Right lobe of liver (tissue), 6 donors: Measurements from ENCODE around the gene SLC34A3. TPM values are rescaled to one million over a fixed set of nuclear protein-coding genes. Genes with fewer than 3 reads are reported as not detected.

Source experiments
- ATAC-seq, 4 donors: fragments of 200-7000 bp; cut with Tn5 transposase; one replicate each; pipeline ENCODE4 v1.9.1; 2020; ENCODE audit warnings: mild to moderate bottlenecking in 4 of 4, moderate library complexity in 4 of 4
- DNase-seq, 3 donors: peaks; one replicate each; pipeline ENCODE4 v3.0.0-alpha.2; 2020
- H3K27ac ChIP-seq, 3 donors: fragments of 200-600 bp; one replicate each; pipeline ENCODE4 v1.8.0; 2022
- H3K27me3 ChIP-seq, 2 donors: fragments of 200-600 bp; one replicate each; pipeline ENCODE4 v1.8.0; 2022
- H3K36me3 ChIP-seq, 4 donors: fragments of 200-600 bp; sonication (generic) in 1 of 4; one replicate each; pipeline versions ENCODE4 v1.5.1 to v1.8.0; 2017 to 2022; ENCODE audit warnings: control low read depth in 1 of 4
- H3K4me1 ChIP-seq, 4 donors: fragments of 200-600 bp; sonication (generic) in 1 of 4; one replicate each; pipeline versions ENCODE4 v1.5.1 to v1.8.0; 2017 to 2022; ENCODE audit warnings: control low read depth in 1 of 4
- H3K4me3 ChIP-seq, 3 donors: fragments of 200-600 bp; one replicate each; pipeline ENCODE4 v1.8.0; 2022
- H3K9me3 ChIP-seq, 4 donors: fragments of 200-600 bp; sonication (generic) in 1 of 4; one replicate each; pipeline versions ENCODE4 v1.5.1 to v1.8.0; 2017 to 2022; ENCODE audit warnings: control low read depth in 1 of 4
- POLR2A ChIP-seq: fragments of 450-650 bp; IDR thresholded peaks from one replicate; pipeline ENCODE4 v1.6.1; 2017; ENCODE audit warnings: antibody characterized with exemption, mild to moderate bottlenecking
- WGBS: methylation state at CpG from one replicate; pipeline ENCODE4 v1.1.6; 2018; ENCODE audit warnings: low coverage, low lambda C conversion rate; ENCODE audit not compliant: insufficient coverage; ENCODE audit errors: missing lambda C conversion rate; 5-methylcytosine and 5-hydroxymethylcytosine counted together
- intact Hi-C, 2 donors: fragments of 100-400 bp; cut with DNase I; formaldehyde crosslinking; loops; one replicate each; pipeline versions ENCODE4 v1.11.2 to v1.14.1; 2022
- total RNA-seq, 6 experiments: library from RNA; depleted of rRNA in 2 of 6; stranded (reverse); fragments of >200 nt in 2 of 6; fragmentation: NEBNext Ultra II Directional in 3 of 6; extraction: Animal tissue kit (Norgen Biotek cat#: 25700) in 3 of 6; gene quantifications; one replicate each; pipeline versions ENCODE4 v1.1.0 to v1.2.4, GENCODE V29; 2016 to 2023
- TF ChIP-seq, protein P1 (sequence below), 4 donors: fragments of 200-600 bp in 3 of 4; fragments of 450-650 bp in 1 of 4; IDR thresholded peaks; one replicate each; pipeline versions ENCODE4 v1.5.1 to v1.8.0; 2016 to 2022; ENCODE audit warnings: antibody characterized with exemption in 4 of 4, mild to moderate bottlenecking in 2 of 4
- donor health status: DM: no; HTN: yes; CAD: no.
- donor health status: DM: no; HTN: no; CAD: no.
- donor health status: DM: no; HTN: no; CAD: no.
- donor health status: DM: no; HTN: yes; CAD: no.
- donor health status: DM: no; HTN: yes; CAD: no.

The SLC34A3 gene
- total RNA-seq, 6 experiments from 2014 or later: not detected

DNA sequence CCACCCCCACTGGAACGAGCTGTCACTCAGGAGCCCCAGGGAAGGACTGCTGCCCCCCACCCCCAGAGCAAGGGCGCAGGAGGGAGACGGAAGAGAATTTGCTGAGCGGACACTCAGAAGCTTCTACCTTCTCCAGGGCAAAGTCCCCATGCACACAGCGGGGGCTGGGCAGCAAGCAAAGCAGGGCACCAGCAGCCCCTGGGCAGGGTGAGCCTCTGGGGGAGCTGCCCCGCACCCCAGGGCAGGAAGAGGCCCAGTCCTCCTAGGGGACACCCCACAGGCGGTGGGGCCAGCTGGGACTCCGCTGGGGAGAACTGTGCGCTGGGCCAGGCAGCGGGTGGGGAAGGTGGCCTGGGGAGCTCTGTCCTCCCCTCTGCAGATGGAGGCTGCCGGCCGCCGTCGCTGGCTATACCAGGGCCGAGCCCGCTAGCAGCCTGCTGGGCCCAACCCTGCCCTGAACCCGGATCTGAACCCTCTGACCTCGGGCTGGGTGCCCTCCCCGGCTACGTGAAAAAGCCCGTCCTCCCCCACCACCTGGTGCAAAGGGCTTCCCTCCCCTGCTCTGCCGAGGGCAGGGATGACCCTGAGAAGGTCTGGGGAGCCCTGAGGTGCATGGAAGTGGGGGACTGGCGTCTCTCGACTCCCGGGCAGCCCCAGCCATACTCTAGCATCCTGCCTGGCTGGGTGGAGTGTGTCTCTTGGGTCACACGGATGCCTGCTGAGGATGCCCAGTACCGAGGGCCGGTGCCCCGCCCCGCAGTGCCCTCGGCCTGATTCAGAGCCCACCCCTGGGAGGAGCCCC lies 597 bp upstream of the SLC34A3 start:
- H3K4me1 ChIP-seq: peaks cover 0 to 3% (median 0%) of the 10 kb centered on the region in 4 donors
- H3K36me3 ChIP-seq: no peaks in the 10 kb centered on the region
- H3K27me3 ChIP-seq: no peaks in the 10 kb centered on the region
- H3K4me3 ChIP-seq: no peak overlapping the region
- ATAC-seq (no peak), DNase-seq (no peak)
- 53% methylated on average over 3 of the region's 31 CpGs for WGBS
- H3K27ac ChIP-seq: no peak overlapping the region
- intact Hi-C loops: loop anchor here (5.0 to 10.0 kb wide), 4 partner anchors 45 to 113 kb away; partner anchors contain the start of genes ANAPC2 (in 1 of the 2) and SSNA1 (in 1 of the 2)
- TF ChIP-seq POLR2A: no peak
- TF ChIP-seq, protein P1, sequence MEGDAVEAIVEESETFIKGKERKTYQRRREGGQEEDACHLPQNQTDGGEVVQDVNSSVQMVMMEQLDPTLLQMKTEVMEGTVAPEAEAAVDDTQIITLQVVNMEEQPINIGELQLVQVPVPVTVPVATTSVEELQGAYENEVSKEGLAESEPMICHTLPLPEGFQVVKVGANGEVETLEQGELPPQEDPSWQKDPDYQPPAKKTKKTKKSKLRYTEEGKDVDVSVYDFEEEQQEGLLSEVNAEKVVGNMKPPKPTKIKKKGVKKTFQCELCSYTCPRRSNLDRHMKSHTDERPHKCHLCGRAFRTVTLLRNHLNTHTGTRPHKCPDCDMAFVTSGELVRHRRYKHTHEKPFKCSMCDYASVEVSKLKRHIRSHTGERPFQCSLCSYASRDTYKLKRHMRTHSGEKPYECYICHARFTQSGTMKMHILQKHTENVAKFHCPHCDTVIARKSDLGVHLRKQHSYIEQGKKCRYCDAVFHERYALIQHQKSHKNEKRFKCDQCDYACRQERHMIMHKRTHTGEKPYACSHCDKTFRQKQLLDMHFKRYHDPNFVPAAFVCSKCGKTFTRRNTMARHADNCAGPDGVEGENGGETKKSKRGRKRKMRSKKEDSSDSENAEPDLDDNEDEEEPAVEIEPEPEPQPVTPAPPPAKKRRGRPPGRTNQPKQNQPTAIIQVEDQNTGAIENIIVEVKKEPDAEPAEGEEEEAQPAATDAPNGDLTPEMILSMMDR (IDR thresholded peaks at IDR 0.05): no peak
- H3K9me3 ChIP-seq: no peaks in the 10 kb centered on the region

DNA sequence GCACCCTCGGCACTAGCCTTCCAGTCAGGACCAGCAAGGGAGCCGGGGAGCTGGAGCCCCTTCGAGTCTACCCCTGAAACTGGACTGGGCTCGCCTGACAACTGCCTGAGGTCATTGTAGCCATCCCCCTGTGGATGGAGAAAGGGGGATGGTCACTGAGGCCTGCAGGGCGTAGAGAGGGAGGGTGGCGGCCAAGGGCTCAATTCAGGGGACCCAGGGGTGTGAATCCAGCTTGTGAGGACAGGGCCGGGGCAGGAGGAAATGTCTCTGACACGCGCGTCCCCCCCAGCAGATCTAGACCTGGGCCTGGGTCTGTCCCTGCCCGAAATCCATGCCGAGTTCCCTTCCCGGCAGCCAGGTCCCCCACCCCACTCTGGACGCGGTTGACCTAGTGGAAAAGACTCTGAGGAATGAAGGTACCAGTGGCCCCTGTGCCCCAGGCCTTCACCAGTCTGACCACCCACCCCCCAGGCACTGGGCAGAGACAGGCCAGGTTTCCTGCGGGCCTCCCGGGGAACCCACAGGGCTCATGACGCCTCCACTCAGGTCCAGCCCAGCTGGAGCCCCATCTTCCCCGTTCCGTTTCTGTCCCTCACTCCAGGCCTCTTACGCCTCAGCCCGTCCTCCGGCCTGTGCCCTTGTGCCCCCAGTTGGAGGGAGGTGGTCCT lies 805 bp downstream of the SLC34A3 start:
- ATAC-seq (no peak), DNase-seq (no peak)
- intact Hi-C loops: loop anchor here (5.0 to 10.0 kb wide), 4 partner anchors 47 to 114 kb away; partner anchors contain the start of genes ANAPC2 (in 1 of the 2) and SSNA1 (in 1 of the 2)
- Histone ChIP-seq H3K4me3 (no peak overlapping the region), H3K9me3 (no peaks in the 10 kb centered on the region), H3K36me3 (no peaks in the 10 kb centered on the region), H3K27ac (no peak overlapping the region), H3K27me3 (no peaks in the 10 kb centered on the region), H3K4me1 (peaks cover 0 to 3% (median 0%) of the 10 kb centered on the region in 4 donors)
- WGBS: 63% methylated on average over 3 of the region's 23 CpGs
- TF ChIP-seq POLR2A: no peak
- TF ChIP-seq, protein P1 (IDR thresholded peaks at IDR 0.05): no peak

DNA sequence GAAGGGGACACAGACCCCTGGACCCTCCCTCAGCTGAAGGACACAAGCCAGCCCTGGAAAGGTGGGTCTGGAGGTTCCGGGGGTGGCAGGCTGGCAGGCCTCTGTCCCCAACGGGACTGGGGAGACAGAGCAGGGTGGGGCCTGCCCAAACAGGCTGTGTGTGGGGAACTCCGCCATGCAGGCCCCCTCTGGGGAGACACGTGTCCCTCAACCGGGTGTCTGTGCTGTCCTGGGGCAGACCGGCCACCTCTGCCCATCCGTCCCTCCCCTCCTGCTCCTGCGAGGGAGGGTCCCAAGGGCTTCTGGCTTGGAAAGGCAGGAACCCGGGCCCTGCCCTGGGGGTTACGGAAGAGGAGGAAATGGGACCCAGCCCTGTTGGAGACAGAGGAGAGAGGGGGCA lies 1.4 kb downstream of the SLC34A3 start:
- ATAC-seq: no peak
- Histone ChIP-seq H3K27me3 (no peaks in the 10 kb centered on the region), H3K4me1 (peaks cover 0 to 6% (median 0%) of the 10 kb centered on the region in 4 donors), H3K4me3 (no peak overlapping the region), H3K9me3 (no peaks in the 10 kb centered on the region), H3K27ac (no peak overlapping the region), H3K36me3 (no peaks in the 10 kb centered on the region)
- TF ChIP-seq, protein P1 (IDR thresholded peaks at IDR 0.05): no peak
- TF ChIP-seq POLR2A: no peak
- intact Hi-C loops: loop anchor here (5.0 to 10.0 kb wide), 4 partner anchors 47 to 115 kb away; partner anchors contain the start of genes ANAPC2 (in 1 of the 2) and SSNA1 (in 1 of the 2)
- DNase-seq: no peak
- 60% methylated on average over 1 of the region's 10 CpGs for WGBS

DNA sequence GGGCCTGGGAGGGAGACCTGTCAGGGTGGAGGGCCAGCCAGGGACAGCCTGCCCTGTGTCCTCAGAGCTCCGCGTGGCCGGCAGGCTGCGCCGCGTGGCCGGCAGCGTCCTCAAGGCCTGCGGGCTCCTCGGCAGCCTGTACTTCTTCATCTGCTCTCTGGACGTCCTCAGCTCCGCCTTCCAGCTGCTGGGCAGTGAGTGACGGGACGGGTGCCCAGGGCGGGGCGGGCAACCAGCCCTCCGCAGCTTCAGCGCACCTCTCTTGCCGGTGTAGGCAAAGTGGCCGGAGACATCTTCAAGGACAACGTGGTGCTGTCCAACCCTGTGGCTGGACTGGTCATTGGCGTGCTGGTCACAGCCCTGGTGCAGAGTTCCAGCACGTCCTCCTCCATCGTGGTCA lies 1.8 kb downstream of the SLC34A3 start:
- ATAC-seq: no peak
- Histone ChIP-seq H3K4me1 (peaks cover 0 to 6% (median 0%) of the 10 kb centered on the region in 4 donors), H3K27ac (no peak overlapping the region), H3K36me3 (no peaks in the 10 kb centered on the region), H3K4me3 (no peak overlapping the region), H3K27me3 (no peaks in the 10 kb centered on the region), H3K9me3 (no peaks in the 10 kb centered on the region)
- no peak for DNase-seq
- intact Hi-C loops: loop anchor here (5.0 to 10.0 kb wide), 4 partner anchors 48 to 115 kb away; partner anchors contain the start of genes ANAPC2 (in 1 of the 2) and SSNA1 (in 1 of the 2)
- TF ChIP-seq, protein P1 (IDR thresholded peaks at IDR 0.05): no peak
- TF ChIP-seq POLR2A: no peak
- WGBS: no CpG with 5 or more reads among the region's 24 CpGs
